HepG2 (cell line): ENCODE data around the gene MAMSTR. TPM values are rescaled to one million over a fixed set of nuclear protein-coding genes. Genes with fewer than 3 reads are reported as not detected.

Source experiments
- MAFG ChIP-seq: sonication (generic); formaldehyde crosslinking; IDR thresholded peaks from 2 replicates; pipeline ENCODE4 v1.5.1; 2020; ENCODE audit warnings: mild to moderate bottlenecking, missing genetic modification reagents
- NFYC ChIP-seq: IDR thresholded peaks from 2 replicates; pipeline ENCODE4 v1.6.1; 2016; ENCODE audit warnings: missing genetic modification reagents, missing compliant biosample characterization
- RELA ChIP-seq: sonication (generic); formaldehyde crosslinking; IDR thresholded peaks from 2 replicates; pipeline ENCODE4 v1.4.0; 2020; ENCODE audit warnings: missing genetic modification reagents
- TBL1XR1 ChIP-seq: fragments of 150-350 bp; IDR thresholded peaks from 2 replicates; pipeline ENCODE4 v1.6.1; 2014; ENCODE audit warnings: borderline replicate concordance, low read length; ENCODE audit not compliant: partially characterized antibody
- ZKSCAN8 ChIP-seq: IDR thresholded peaks from 2 replicates; pipeline ENCODE4 v1.6.1; 2016; ENCODE audit warnings: borderline replicate concordance, missing genetic modification reagents, missing compliant biosample characterization
- ZNF615 ChIP-seq: sonication (generic); formaldehyde crosslinking; IDR thresholded peaks from 2 replicates; pipeline ENCODE4 v1.5.0; 2020; ENCODE audit warnings: mild to moderate bottlenecking, missing genetic modification reagents, borderline replicate concordance
- ZSCAN31 ChIP-seq: sonication (generic); formaldehyde crosslinking; IDR thresholded peaks from 2 replicates; pipeline ENCODE4 v1.5.0; 2020; ENCODE audit warnings: low read depth, mild to moderate bottlenecking, missing genetic modification reagents
- polyA plus RNA-seq, 8 experiments: library from polyadenylated mRNA; depleted of rRNA in 3 of 8; stranded (reverse) in 7 of 8; unstranded in 1 of 8; fragments of >200 nt; fragmentation: Illumina TruSeq in 4 of 8; extraction: Trizol in 4 of 8; gene quantifications; 2 replicates each; pipeline versions ENCODE4 v1.2.1 to v1.2.3, GENCODE V29; 2011 to 2016; ENCODE audit warnings: low read depth in 4 of 8, missing spikeins in 1 of 8, mixed read lengths in 1 of 8; ENCODE audit not compliant: insufficient read depth in 1 of 8
- total RNA-seq, 5 experiments: library from RNA; depleted of rRNA; stranded (reverse); fragments of >200 nt; fragmentation: Illumina TruSeq; extraction: Trizol; gene quantifications; 2 replicates each; pipeline ENCODE4 v1.2.3, GENCODE V29; 2016; ENCODE audit warnings: low read depth in 1 of 5
- TF ChIP-seq, protein P1 (sequence below): sonication (generic); formaldehyde crosslinking; IDR thresholded peaks from 2 replicates; pipeline ENCODE4 v1.5.1; 2020; ENCODE audit warnings: mild to moderate bottlenecking, missing genetic modification reagents, borderline replicate concordance
- TF ChIP-seq, protein P2 (sequence below): sonication (generic); formaldehyde crosslinking; IDR thresholded peaks from 2 replicates; pipeline ENCODE4 v1.5.1; 2020; ENCODE audit warnings: mild to moderate bottlenecking, missing genetic modification reagents, borderline replicate concordance
- TF ChIP-seq, protein P3 (sequence below): sonication (generic); formaldehyde crosslinking; IDR thresholded peaks from 2 replicates; pipeline ENCODE4 v1.9.0; 2022; ENCODE audit warnings: low read depth, missing genetic modification reagents
- TF ChIP-seq, protein P4 (sequence below): sonication (generic); formaldehyde crosslinking; IDR thresholded peaks from 2 replicates; pipeline ENCODE4 v1.8.1; 2023; ENCODE audit warnings: missing genetic modification reagents, mild to moderate bottlenecking, borderline replicate concordance
- TF ChIP-seq, protein P5 (sequence below): sonication (generic); formaldehyde crosslinking; IDR thresholded peaks from 2 replicates; pipeline ENCODE4 v1.5.0; 2020; ENCODE audit warnings: mild to moderate bottlenecking, missing genetic modification reagents, borderline replicate concordance
- TF ChIP-seq, protein P6 (sequence below): sonication (generic); formaldehyde crosslinking; IDR thresholded peaks from 2 replicates; pipeline ENCODE4 v1.4.0; 2020; ENCODE audit warnings: low read depth, mild to moderate bottlenecking, missing genetic modification reagents

MAMSTR gene
- total and polyA plus RNA-seq, 2 of the 13 experiments (the other 11 are each of a cell fraction or from before 2014, with no cell fraction given), result 2.2 to 2.4 TPM

DNA sequence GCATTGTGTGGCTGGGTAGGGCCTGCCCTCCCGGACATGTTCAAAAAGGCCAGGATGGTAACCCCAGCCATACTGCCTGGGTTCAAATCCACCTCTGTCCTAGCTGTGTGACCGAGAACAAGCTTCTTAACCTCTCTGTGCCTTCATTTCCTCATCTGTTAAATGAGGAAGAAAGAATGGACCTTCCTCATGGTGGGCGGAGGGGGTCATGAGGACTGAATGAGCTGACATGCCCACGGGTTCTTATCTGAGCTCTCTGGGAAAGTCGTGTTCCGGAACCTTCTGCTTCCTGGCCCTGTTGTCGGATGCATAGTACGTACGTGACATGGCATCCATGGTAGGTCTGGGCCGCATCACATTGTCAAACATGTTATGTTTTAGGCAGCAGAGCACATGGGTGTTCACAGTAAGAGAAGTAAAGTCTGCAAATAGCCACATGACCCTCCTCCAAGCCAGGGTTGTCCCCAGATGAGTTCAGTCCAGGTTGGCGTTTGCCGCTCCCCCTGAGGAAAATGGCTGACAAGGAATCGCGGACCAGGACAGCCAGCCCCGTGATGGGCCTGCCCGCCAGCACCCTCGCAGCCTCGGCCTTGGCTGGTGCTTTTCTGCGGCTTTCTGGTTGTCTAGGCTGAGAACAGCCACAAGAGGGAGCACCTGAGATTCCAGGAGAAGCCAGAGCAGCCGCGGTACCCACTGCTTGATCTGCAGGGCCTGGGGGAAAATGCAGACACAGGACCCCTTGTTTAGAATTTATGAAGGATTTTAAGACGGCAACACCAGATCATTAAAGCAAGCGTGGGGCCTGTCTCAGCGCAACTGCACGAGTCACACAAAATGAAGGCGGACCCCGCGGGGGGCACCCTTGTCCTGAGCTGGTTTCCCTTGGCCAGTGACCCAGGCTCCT, 44.4 kb downstream of the MAMSTR start (continued):
- TF ChIP-seq, protein P1, sequence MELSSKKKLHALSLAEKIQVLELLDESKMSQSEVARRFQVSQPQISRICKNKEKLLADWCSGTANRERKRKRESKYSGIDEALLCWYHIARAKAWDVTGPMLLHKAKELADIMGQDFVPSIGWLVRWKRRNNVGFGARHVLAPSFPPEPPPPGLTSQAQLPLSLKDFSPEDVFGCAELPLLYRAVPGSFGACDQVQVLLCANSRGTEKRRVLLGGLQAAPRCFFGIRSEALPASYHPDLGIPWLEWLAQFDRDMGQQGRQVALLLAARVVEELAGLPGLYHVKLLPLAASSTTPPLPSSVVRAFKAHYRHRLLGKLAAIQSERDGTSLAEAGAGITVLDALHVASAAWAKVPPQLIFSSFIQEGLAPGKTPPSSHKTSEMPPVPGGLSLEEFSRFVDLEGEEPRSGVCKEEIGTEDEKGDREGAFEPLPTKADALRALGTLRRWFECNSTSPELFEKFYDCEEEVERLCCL (CRISPR knock-in tag), result no peak
- TF ChIP-seq, protein P2, sequence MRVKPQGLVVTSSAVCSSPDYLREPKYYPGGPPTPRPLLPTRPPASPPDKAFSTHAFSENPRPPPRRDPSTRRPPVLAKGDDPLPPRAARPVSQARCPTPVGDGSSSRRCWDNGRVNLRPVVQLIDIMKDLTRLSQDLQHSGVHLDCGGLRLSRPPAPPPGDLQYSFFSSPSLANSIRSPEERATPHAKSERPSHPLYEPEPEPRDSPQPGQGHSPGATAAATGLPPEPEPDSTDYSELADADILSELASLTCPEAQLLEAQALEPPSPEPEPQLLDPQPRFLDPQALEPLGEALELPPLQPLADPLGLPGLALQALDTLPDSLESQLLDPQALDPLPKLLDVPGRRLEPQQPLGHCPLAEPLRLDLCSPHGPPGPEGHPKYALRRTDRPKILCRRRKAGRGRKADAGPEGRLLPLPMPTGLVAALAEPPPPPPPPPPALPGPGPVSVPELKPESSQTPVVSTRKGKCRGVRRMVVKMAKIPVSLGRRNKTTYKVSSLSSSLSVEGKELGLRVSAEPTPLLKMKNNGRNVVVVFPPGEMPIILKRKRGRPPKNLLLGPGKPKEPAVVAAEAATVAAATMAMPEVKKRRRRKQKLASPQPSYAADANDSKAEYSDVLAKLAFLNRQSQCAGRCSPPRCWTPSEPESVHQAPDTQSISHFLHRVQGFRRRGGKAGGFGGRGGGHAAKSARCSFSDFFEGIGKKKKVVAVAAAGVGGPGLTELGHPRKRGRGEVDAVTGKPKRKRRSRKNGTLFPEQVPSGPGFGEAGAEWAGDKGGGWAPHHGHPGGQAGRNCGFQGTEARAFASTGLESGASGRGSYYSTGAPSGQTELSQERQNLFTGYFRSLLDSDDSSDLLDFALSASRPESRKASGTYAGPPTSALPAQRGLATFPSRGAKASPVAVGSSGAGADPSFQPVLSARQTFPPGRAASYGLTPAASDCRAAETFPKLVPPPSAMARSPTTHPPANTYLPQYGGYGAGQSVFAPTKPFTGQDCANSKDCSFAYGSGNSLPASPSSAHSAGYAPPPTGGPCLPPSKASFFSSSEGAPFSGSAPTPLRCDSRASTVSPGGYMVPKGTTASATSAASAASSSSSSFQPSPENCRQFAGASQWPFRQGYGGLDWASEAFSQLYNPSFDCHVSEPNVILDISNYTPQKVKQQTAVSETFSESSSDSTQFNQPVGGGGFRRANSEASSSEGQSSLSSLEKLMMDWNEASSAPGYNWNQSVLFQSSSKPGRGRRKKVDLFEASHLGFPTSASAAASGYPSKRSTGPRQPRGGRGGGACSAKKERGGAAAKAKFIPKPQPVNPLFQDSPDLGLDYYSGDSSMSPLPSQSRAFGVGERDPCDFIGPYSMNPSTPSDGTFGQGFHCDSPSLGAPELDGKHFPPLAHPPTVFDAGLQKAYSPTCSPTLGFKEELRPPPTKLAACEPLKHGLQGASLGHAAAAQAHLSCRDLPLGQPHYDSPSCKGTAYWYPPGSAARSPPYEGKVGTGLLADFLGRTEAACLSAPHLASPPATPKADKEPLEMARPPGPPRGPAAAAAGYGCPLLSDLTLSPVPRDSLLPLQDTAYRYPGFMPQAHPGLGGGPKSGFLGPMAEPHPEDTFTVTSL (CRISPR knock-in tag), result no peak
- TF ChIP-seq MAFG (CRISPR knock-in tag) (no peak), ZNF615 (CRISPR knock-in tag) (no peak), ZSCAN31 (CRISPR knock-in tag) (no peak), RELA (CRISPR knock-in tag) (no peak), TBL1XR1 (no peak), NFYC (CRISPR knock-in tag) (no peak), ZKSCAN8 (CRISPR knock-in tag) (no peak)
- TF ChIP-seq, protein P3, sequence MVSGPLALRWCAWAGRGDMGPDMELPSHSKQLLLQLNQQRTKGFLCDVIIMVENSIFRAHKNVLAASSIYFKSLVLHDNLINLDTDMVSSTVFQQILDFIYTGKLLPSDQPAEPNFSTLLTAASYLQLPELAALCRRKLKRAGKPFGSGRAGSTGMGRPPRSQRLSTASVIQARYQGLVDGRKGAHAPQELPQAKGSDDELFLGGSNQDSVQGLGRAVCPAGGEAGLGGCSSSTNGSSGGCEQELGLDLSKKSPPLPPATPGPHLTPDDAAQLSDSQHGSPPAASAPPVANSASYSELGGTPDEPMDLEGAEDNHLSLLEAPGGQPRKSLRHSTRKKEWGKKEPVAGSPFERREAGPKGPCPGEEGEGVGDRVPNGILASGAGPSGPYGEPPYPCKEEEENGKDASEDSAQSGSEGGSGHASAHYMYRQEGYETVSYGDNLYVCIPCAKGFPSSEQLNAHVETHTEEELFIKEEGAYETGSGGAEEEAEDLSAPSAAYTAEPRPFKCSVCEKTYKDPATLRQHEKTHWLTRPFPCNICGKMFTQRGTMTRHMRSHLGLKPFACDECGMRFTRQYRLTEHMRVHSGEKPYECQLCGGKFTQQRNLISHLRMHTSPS (CRISPR knock-in tag), result no peak
- TF ChIP-seq, protein P4, sequence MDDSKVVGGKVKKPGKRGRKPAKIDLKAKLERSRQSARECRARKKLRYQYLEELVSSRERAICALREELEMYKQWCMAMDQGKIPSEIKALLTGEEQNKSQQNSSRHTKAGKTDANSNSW (CRISPR knock-in tag), result no peak
- TF ChIP-seq, protein P5, sequence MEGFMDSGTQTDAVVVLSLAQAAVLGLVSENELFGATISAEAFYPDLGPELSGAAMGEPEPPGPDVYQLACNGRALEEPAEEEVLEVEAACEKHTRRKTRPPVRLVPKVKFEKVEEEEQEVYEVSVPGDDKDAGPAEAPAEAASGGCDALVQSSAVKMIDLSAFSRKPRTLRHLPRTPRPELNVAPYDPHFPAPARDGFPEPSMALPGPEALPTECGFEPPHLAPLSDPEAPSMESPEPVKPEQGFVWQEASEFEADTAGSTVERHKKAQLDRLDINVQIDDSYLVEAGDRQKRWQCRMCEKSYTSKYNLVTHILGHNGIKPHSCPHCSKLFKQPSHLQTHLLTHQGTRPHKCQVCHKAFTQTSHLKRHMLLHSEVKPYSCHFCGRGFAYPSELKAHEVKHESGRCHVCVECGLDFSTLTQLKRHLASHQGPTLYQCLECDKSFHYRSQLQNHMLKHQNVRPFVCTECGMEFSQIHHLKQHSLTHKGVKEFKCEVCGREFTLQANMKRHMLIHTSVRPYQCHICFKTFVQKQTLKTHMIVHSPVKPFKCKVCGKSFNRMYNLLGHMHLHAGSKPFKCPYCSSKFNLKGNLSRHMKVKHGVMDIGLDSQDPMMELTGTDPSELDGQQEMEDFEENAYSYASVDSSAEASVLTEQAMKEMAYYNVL, result peak; percentile 65; the same call in 1 of the 2 replicates
- TF ChIP-seq, protein P6, sequence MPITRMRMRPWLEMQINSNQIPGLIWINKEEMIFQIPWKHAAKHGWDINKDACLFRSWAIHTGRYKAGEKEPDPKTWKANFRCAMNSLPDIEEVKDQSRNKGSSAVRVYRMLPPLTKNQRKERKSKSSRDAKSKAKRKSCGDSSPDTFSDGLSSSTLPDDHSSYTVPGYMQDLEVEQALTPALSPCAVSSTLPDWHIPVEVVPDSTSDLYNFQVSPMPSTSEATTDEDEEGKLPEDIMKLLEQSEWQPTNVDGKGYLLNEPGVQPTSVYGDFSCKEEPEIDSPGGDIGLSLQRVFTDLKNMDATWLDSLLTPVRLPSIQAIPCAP, result no peak
